Measurements from ENCODE around the gene SRRM4. TPM values are rescaled to one million over a fixed set of nuclear protein-coding genes. Genes with fewer than 3 reads are reported as not detected.
A peak's percentile ranks its signal among the peaks of the same experiment; 100 is the strongest.

Gene SRRM4
- total RNA-seq, 1 donor from 2014 or later: not detected

- no peak for ATAC-seq
Observed at GRCh38 chr12:119183942-119184695, 202.8 kb downstream of the SRRM4 start.

GRCh38 chr12:119195256-119195655, 213.9 kb downstream of the SRRM4 start:
- DNase-seq (ENCODE audit: low spot score) (no peak), ATAC-seq (no peak)

More at GRCh38 chr12:119183942-119184695, 202.8 kb downstream of the SRRM4 start:
- DNase-seq (ENCODE audit: low spot score): no peak

DNA sequence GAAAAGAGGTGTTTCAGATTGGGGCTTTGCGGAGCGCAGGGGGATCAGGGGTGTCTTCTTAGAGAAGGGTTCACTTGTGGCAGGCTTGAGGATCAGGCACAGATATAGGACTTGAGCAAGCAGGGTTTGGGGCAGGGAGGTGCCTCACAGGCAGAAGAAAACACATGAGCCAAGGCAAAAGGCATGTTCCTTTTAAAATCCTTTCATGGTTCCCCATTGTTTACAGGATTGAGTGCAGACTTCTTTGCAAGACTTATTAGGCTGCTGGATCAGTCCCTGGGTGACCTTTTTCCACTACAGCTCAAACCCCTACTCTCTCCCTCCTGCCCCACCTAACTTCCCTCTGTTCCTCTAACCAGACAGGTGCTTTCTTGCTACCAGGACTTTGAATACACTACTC, 217.1 kb downstream of the SRRM4 start:
- ATAC-seq (no peak), DNase-seq (ENCODE audit: low spot score) (no peak)

DNA sequence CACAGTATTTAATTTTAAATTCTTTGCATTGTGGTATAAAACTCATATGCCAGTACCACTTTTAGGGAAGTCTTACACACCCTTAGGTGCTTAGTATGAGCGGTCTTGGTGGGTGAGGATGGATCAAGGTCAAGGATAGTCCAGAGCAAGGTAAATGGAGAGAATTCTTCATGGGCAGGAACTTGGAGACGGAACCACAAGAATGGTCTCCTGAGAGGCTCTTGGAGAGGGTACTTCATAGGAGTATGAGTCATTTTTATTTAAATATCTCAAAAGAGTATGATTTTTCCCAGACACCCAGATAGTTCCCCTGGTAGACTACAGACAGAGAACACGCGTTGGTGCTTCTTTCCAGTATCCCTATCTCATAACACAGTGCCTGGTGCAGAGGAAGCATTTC, 219.3 kb downstream of the SRRM4 start:
- no peak for ATAC-seq
- DNase-seq (ENCODE audit: low spot score): no peak

DNA sequence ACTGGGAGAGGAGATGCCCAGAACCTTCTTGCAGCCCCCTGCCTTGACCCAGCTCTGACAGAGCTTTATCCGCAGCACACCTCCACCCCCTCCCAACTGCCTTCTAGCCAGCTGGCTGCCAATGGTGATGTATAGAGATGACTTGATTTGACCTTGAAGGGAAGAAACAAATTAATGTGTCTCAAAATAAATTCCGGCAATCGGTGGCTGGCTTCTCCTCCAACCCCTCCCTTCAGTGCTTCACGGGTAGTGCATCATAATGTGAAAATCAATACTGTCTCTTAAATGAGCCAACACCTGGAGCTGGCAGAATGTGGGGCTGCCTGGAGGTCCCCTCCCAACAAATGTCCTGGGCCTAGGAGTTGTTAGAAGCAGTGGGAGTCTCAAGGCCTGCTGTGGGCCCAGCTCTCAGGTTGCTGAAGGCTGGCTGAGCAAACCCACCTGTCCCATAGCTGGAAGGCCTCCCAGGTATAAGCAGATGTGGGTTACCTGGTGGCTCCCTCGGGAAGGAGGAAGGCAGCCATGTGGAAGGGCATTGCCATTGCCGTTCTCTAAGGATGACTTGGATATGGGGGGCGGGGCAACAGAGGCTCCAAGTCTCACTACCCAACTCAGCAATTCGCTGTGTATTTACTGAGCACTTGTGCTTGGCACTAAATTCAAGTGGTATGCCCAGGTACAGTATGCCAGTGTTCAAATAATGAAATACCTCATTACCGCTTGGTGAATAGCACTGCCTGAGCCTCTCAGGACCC, 220.6 kb downstream of the SRRM4 start:
- ATAC-seq (no peak), DNase-seq (ENCODE audit: low spot score) (no peak)

DNA sequence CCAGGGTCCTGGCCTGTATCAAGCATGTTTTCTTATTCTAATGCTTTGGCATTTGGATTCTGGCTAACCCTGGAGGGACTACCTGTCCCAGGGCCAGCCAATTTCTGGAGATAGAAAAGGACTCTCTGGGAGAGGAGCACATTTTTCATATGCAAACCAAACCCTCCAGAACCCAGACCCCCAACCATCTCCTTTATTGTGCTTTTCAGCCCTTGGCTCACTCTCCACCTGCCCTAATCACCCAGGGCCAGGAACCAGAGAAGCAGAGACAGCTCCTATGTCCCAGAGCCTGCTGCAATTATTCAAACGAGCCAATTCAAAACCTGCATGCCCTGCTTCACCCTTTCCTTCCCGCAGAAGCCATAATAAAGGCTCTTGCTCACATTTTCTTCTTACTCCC, 221.2 kb downstream of the SRRM4 start:
- no peak for ATAC-seq
- no peak for DNase-seq (ENCODE audit: low spot score)

GRCh38 chr12:119204131-119204530, 222.8 kb downstream of the SRRM4 start:
- DNase-seq (ENCODE audit: low spot score) (no peak), ATAC-seq (no peak)

- DNase-seq (ENCODE audit: low spot score) (no peak), ATAC-seq (no peak)
Observed at GRCh38 chr12:119204671-119205285, 223.4 kb downstream of the SRRM4 start.

DNA sequence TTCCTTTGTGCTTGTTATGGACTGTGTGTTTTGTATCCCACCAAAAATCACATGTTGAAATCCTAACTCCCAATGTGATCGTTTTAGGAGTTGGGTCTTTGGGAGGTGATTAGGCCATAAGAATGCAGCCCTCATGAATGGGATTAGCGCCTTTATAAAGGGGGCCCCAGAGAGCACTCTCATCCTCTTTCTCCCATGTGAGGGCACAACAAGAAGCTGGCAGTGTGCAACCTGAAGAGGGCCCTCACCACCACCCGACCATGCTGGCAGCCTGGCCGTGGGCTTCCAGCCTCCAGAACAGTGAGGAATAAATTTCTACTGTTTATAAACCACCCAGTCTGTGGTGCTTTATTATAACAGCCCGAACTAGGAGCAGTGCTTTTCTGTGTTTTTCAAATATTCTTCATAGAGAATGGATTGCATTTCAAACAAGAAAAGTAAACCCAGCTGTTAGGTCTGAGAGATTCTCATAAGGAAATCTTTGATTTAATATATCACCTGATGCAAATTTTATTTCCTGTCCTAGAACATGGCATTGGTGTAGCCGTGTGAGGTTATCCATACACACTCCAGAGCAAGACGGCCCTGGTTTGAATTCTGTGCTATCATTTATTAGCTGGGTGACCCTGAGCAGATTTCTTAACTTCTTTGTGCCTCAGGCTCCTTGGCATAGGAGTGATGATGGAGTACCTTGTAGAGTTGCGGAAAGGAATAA, 225.2 kb downstream of the SRRM4 start:
- ATAC-seq (no peak), DNase-seq (ENCODE audit: low spot score) (no peak)

GRCh38 chr12:119207063-119207560, 225.8 kb downstream of the SRRM4 start:
- ATAC-seq: no peak
- DNase-seq (ENCODE audit: low spot score): no peak

DNA sequence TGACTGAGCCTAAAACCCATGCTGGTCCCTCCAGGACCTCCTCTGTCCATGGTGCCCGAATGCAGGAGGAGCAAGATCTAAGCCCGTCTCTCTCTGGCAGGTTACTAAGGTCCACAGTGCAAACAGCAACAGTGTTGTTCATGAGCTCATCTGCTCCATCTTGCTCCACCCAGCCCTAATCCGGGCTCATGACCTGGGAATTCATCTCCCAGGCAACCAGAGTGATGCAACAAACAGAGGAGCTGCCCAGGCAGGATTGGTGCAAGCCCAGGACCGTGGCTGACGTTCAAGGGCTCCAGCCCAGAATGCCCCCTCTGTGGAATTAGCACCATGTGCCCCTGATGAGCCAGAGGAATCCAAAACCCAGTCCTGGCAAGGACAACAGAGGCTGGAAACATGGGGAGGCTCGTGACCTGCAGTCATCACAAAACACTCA, 227.3 kb downstream of the SRRM4 start:
- DNase-seq (ENCODE audit: low spot score): no peak

DNA sequence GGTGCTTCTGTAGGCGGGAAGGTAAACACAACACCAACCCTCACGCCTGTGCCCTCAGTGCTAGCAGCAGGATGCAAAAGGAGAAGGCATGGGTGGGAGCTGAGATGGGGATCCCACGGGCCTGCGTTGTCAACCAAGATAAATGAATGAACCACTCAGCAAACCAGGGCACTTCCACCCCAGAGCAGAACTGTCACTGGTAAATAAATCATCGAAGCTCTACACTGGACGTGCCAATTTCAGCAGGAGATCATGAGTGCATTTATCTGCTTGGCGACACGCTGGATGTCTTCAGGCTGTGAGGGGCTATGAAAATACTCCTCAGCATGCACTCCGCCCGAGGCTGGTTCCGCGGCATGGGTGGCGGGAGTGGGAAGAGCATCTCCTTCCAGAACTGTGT, 230.5 kb downstream of the SRRM4 start:
- ATAC-seq (no peak), DNase-seq (ENCODE audit: low spot score) (no peak)

More for the DNA sequence above, 227.3 kb downstream of the SRRM4 start:
- ATAC-seq: peak; percentile 19

Other genes with a start within 250 kb of the SRRM4 start
- gene HSPB8, start 197.4 kb downstream of the SRRM4 start, total RNA-seq: 0.96 TPM